ENCODE measurements around the gene SLC17A2. TPM values are rescaled to one million over a fixed set of nuclear protein-coding genes. Genes with fewer than 3 reads are reported as not detected.

SLC17A2 gene
- total and polyA plus RNA-seq, 2 of the 8 experiments (the other 6 are each of a cell fraction or from before 2014, with no cell fraction given): not detected

GRCh38 chr6:25868436-25869183, 61.9 kb downstream of the SLC17A2 start (continued):
- no peak for TF ChIP-seq GABPA (IDR thresholded peaks at IDR 0.05; ENCODE audit: borderline replicate concordance, insufficient read depth, low read length)
- no peak for TF ChIP-seq BACH1 (IDR thresholded peaks at IDR 0.05; ENCODE audit: low read length)
- no peak for TF ChIP-seq SUZ12 (IDR thresholded peaks at IDR 0.05; ENCODE audit: low read length)
- TF ChIP-seq CHD1 (IDR thresholded peaks at IDR 0.05; ENCODE audit: low read depth, low read length): no peak
- TF ChIP-seq BRCA1 (IDR thresholded peaks at IDR 0.05; ENCODE audit: low read depth, low read length): no peak
- TF ChIP-seq TCF12 (IDR thresholded peaks at IDR 0.05; ENCODE audit: low read depth, low read length): no peak
- TF ChIP-seq SP4 (IDR thresholded peaks at IDR 0.05; ENCODE audit: low read length): no peak

Data from H1 (cell line).